DMS 273 (cell line): ENCODE measurements around the gene GATAD1.
"Not testable (repeated sequence)": the region's sequence is repeated elsewhere in the genome, so short reads cannot be mapped to it uniquely, and the experiment has no call there.

Source experiments
- DNase-seq: peaks from one replicate; lab custom pipeline; 2025; ENCODE audit not compliant: unreplicated experiment; lab: John Stamatoyannopoulos, UW

The GATAD1 gene

DNA sequence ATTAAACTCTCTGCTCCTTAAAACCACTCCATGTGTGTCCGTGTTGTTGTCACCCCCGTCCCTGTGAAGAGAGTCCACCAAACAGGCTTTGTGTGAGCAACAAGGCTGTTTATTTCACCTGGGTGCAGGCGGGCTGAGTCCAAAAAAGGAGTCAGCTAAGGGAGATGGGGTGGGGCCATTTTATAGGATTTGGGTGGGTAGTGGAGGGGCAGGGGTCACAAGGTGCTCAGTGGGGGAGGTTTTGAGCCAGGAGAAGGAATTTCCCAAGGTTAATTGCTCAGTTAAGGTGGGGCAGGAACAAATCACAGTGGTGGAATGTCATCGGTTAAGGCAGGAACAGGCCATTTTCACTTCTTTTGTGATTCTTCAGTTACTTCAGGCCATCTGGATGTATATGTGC is 31.9 kb downstream of the GATAD1 start:
- DNase-seq: not testable (repeated sequence)

DNA sequence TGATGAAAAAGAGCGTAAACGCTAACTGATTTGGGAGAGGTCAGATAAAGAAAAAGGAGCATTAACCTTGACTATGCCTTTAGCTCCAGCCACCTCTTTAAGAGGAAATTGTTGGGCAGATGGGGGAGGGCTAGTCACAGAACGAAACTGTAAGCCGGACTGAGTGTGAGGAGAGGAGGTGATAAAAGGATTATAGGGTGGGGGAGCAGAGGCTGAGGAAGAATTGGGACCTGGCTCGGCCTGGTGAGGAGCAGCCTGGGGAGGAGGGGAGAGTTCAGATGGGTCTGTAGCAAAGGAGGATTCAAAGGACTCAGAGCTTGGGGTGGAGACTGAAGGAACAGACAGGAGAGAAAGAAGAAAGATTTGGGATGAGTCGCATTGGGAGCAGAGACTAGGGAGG is 36.3 kb downstream of the GATAD1 start:
- DNase-seq: not testable (repeated sequence)

DNA sequence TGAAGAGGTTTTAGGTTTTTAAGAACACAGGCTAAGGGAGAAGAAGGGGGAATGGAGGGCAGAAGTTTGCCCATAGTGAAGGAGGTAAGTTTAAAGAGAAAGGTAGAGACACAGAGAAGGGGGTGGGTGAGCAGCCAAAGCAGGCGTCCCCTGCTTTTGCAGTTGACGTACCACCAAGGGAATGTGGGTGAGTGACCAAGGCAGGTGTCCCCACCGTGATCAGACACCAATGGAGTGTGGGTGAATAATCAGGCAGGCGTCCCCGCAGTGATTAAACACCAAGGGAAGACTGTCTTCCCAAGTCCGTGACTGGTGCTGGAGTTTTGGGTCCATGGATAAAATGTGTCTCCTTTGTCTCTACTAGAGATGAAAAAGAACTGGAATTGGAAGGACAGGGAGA is 36.9 kb downstream of the GATAD1 start:
- not testable (repeated sequence) for DNase-seq

DNA sequence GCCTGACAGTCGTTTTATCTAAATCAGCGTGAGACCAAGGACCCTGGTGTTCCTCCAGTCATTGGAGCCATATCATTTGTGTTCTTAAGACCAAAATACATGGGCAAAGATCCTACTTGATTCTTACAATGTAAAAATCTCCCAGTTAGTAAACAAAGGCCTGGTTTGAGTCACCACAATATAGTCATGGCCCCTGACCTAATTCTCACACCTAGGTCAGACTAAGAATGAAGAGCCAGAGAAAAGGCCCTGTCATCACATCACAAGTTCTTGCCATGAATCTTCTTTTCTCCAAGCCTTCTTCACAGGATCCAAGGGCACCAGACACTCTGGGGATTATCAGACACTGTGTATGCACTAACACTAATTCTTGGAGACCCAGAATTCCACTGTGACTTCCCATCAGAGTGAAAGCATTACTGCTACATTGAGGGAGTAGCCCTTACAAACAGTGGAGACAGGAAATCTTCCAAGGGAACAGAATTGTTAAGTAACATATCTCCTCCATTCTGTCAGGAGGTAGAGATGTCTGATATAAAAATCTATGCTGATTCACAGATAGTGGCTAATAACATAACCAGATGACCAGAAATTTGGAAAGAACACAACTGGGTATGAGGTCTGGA is 38.1 kb downstream of the GATAD1 start:
- DNase-seq: no peak

DNA sequence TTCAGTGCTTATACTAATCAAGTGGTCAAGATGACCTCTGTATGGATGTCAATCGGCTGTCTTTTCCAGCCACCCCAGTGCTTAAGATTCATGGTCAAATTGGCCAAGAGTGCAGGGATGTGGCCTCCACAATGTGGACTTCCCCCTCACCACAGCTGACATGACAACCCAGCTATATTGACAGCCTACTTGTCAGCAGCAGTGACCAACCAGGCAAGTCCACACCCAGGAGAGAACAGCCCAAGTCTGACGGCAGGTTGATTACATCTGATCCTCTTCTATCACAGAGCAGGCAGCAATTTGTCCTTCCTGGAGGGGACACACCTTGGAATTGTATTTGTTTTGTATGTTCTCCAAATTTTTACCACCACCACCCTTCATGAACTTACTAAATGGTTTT is 38.7 kb downstream of the GATAD1 start:
- no peak for DNase-seq

DNA sequence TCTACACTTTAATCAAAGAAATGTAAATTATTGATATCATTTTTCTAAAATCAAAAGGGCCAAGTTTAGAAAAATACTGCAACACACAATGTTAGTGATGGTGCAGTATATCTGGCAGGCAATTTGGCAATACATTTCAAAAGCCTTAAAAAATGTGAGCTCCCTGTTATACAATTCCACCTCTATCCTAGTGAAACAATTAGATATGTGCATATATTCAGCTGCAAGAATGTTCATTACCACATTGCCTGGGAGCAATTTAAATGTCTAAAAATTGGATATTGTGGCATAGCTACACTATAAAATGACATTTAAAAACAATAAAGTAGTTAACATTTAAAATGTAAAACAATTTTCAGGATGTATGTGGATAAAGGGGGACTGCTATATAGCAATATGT is 40.5 kb downstream of the GATAD1 start:
- no peak for DNase-seq

DNA sequence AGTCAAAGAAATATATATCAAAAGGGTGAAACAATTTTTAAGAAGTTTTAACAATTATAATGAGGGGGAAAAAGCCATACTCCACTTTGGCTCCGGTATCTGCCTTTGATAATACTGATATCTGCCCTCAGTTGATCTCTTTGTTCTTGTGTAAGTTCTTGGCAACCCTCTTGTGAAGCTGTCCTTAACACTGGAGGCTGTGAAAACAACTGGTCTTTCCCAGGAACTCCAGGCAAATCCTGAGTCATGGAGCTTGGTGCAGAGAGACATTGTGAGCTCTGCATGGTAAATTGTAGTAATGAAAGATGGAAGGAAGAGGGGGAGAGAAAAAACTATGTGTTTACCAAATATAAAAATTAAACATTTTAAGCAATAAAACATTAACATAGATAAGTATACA is 42.4 kb downstream of the GATAD1 start:
- no peak for DNase-seq

DNA sequence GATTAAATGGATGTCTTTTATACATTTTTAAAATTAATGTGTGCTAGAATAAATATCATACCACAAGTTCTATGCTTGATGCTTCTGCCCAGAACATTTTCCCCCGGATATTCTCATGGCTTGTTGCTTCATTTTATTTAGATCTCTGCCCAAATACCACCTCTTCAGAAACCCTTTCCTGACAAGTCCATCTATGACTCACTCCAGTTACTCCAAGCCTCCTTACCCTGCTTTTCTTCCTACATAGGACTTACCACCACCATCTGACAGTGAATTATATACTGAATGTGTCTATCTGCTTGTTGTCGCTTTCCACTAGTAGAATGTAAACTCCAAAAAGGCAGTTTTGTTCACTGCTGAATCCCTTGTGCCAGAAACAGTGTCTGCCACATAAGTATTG is 49.6 kb downstream of the GATAD1 start:
- DNase-seq: no peak

DNA sequence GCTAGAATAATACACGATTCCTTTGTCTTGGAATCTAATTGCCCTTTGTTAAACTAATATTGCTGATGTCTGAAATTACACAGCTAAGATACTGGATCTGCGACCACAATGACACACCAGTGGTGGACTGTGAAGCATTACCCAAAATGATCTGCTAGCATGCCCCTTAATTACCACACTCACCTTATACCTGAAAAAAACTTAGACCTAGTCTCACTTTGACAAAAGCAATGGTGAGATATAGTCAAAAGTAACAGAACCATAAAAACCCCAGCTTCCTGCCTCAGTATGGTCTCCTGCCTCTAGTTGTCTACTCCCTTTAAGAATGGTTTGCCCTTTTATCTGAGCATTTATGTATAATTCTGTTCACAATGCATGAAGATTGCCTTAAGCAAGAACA is 51.3 kb downstream of the GATAD1 start:
- DNase-seq: no peak

DNA sequence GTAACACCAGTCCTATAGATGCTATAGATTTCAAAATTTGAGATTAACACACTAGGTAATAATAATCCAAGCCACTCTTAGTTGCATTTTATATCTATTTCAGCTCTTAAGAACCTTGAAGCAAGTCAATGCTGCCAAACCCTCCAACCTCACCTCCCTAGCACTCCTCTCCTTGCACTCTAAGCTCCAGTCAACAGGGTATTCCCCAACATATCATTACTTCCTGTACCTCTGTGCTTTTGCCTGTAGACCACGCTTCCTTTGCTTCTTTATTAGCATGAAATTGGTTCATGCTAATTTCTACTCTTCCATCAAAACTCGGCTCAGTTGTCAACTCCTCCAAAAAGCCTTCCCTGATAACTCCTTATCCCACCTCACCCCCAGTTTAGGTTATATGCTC is 56.5 kb downstream of the GATAD1 start:
- DNase-seq: no peak

DNA sequence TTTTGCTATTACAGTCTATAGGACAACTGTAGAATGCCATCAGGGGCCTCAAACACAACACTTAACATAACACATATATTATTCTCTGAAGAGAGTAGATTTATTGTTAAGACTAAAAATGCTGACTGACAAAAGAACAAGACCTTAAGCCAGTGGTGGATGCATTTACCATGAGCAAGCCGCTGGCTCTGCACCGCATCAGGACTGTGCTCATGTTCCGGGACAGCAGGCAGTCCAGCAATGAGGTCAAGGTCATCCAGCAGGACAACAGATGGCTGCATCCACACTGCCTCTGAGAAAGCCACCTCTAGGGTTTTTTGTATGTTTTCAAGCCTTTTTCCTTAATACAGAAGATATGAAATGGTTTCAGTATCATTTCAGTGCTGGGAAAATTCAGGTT is 57.3 kb downstream of the GATAD1 start:
- DNase-seq: no peak

DNA sequence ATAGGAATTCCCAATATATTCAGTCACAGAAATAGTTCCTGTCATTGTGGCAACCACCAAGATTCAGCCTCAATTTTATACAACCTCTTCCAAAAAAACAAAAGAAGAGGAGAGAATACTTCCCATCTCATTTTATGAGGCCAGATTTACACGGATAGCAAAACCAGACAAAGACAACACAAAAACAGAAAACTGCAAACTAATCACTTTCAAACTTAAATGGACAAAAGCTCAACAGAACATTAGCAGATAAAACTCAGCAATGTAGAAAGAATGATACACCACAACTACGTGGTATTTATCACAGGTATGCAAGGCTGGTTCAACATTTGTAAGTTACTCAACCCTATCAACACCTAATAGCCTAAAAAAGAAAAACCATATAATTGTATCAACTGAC is 59.1 kb downstream of the GATAD1 start:
- DNase-seq: no peak

DNA sequence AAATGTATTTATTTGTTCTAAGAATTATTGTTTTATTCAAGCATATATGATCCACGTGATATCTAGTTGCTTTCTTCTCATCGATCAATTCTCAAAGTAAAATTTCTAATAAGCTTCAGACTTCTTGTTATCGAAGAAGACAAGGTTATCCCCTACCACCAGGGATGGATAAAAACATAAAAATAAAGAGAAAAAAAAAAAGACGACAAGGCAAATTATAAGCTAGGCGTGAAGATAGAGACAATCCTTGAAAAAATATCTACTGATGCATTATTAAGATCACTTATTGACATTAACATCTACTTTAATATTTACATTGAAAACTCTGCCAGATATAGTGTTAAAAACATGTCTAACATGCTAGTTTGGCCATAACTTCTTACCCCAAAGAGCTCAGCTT is 61.7 kb downstream of the GATAD1 start:
- DNase-seq: no peak
